ENCODE data around the gene GSAP. TPM values are rescaled to one million over a fixed set of nuclear protein-coding genes. Genes with fewer than 3 reads are reported as not detected.

Gene GSAP
- total and polyA plus RNA-seq, 2 donors (not counting 3 experiments of a cell fraction or from before 2014, with no cell fraction given) = 2.3 to 5.8 TPM

DNA sequence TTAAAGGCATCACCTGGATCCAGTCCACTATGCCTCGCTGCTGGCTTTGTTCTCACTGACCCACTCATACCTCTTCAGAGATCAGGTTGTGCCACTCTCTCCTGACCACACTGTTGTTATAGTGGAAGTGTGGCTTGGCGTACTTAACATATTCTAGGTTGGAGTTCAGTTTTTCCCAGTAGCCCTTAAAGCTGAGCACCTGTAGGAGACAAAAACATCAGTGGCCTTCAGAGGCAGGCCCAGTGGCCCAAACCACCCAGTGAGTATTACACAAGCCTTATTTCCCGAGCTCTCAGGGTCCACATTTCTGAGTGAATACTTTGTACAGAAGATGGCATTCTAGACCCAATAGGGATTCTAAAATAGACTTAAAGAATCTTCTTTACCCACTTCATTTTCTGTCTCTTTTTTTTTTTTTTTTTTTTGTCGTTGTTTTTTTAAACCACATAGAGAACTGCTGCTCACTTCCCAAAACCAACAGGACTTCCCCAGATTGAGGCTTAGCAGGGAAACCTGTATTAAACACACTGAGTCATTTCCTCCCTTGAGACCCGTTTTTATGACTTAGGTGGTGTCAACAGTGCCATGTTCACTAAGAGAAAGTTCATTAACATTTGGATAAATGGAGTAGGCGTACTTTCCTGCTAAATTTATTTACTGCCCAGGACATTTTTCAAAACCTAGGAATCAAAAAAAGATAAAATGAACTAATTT is 85.8 kb downstream of the GSAP start:
- Histone ChIP-seq H3K9me3 (replicated peaks; ENCODE audit: control insufficient read depth, insufficient read depth, low read length) (no peaks in the 10 kb centered on the region), H3K36me3 (ENCODE audit: control insufficient read depth in 2 of 2, extremely low read depth in 1 of 2, insufficient read depth in 2 of 2, low read length in 2 of 2) (no peaks in the 10 kb centered on the region), H3K79me2 (ENCODE audit: control insufficient read depth, insufficient read depth, low read length) (no peaks in the 10 kb centered on the region), H3K4me2 (ENCODE audit: insufficient read depth, low read length) (peak overlapping the region; percentile 12), H3K27ac (ENCODE audit: insufficient read depth, low read depth, low read length) (peak overlapping the region; percentile 56), H3K4me1 (ENCODE audit: control insufficient read depth, extremely low read depth, insufficient read depth, low read length) (peaks cover 62% of the 10 kb centered on the region), H2AFZ (ENCODE audit: low read depth, low read length) (peak overlapping the region; percentile 1), H3K27me3 (ENCODE audit: control insufficient read depth in 2 of 2, insufficient read depth in 2 of 2, low read length in 2 of 2) (no peaks in the 10 kb centered on the region), H3K4me3 (replicated peaks in 1 of 3; ENCODE audit: insufficient read depth in 1 of 3, low read depth in 1 of 3, low read length in 3 of 3) (no peak overlapping the region), H3K9me1 (replicated peaks; ENCODE audit: control insufficient read depth, extremely low read depth, insufficient read depth, low read length) (no peaks in the 10 kb centered on the region), H4K20me1 (replicated peaks; ENCODE audit: control insufficient read depth, extremely low read depth, insufficient read depth, low read length) (no peaks in the 10 kb centered on the region), H3K9ac (replicated peaks; ENCODE audit: extremely low read depth, insufficient read depth, low read length) (no peak overlapping the region)
- FAIRE-seq = peak; percentile 87
- peak; percentile 88 for DNase-seq (ENCODE audit: low read depth, low spot score)
- peak; percentile 80 for TF ChIP-seq FOS (IDR thresholded peaks at IDR 0.05; ENCODE audit: borderline replicate concordance, insufficient read depth, low read length)
- no peak for TF ChIP-seq EZH2 (IDR thresholded peaks at IDR 0.05; ENCODE audit: borderline replicate concordance, low read depth, low read length, severe bottlenecking)
- TF ChIP-seq POLR2A (IDR thresholded peaks at IDR 0.05; ENCODE audit: low read depth, low read length) = no peak
- TF ChIP-seq JUN (IDR thresholded peaks at IDR 0.05; ENCODE audit: borderline replicate concordance, insufficient read depth, insufficient read length, low read depth) = peak; percentile 75
- TF ChIP-seq, protein P1, sequence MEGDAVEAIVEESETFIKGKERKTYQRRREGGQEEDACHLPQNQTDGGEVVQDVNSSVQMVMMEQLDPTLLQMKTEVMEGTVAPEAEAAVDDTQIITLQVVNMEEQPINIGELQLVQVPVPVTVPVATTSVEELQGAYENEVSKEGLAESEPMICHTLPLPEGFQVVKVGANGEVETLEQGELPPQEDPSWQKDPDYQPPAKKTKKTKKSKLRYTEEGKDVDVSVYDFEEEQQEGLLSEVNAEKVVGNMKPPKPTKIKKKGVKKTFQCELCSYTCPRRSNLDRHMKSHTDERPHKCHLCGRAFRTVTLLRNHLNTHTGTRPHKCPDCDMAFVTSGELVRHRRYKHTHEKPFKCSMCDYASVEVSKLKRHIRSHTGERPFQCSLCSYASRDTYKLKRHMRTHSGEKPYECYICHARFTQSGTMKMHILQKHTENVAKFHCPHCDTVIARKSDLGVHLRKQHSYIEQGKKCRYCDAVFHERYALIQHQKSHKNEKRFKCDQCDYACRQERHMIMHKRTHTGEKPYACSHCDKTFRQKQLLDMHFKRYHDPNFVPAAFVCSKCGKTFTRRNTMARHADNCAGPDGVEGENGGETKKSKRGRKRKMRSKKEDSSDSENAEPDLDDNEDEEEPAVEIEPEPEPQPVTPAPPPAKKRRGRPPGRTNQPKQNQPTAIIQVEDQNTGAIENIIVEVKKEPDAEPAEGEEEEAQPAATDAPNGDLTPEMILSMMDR (IDR thresholded peaks at IDR 0.05; ENCODE audit: extremely low read depth in 1 of 2, insufficient read depth in 1 of 2, low read depth in 1 of 2, low read length in 2 of 2) = no peak
- TF ChIP-seq, protein P2, sequence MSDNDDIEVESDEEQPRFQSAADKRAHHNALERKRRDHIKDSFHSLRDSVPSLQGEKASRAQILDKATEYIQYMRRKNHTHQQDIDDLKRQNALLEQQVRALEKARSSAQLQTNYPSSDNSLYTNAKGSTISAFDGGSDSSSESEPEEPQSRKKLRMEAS (IDR thresholded peaks at IDR 0.05; ENCODE audit: insufficient read depth, insufficient read length) = no peak
- TF ChIP-seq GATA2 (IDR thresholded peaks at IDR 0.05; ENCODE audit: insufficient read depth, insufficient read length, low read depth, low read length) = no peak
- TF ChIP-seq POLR2AphosphoS5 (IDR thresholded peaks at IDR 0.05; ENCODE audit: insufficient read depth, low read depth, low read length) = peak; percentile 33
- TF ChIP-seq MYC (IDR thresholded peaks at IDR 0.05; ENCODE audit: low read depth, low read length) = no peak
- dilution Hi-C loops (cut with MboI; ENCODE audit: extremely low pct_ligation_motif_present, low sequenced_read_pairs) = no loop called here
- CTCF ChIA-PET = interaction anchor here (0.7 to 2.8 kb wide), 2 partner anchors 57 to 84 kb away, joined by 4 to 103 read pairs; no protein-coding TSS in a partner anchor
- BruUV-seq (replicated peaks) = no TSS peak
- intact Hi-C loops (cut with micrococcal nuclease) = loop anchor here (1.0 to 5.0 kb wide), 3 partner anchors 42 to 813 kb away; partner anchors contain the start of gene CCDC146
- POLR2A ChIA-PET = interaction anchor here (0.7 kb wide), 1 partner anchor 705 kb away, joined by 3 read pairs; no protein-coding TSS in a partner anchor

All from endothelial cell of umbilical vein (primary cell).